Liver (tissue), 3 donors: ENCODE results near the gene ZNF579.

Experiments used
- GABPA ChIP-seq, 2 donors: IDR thresholded peaks in 1 of 2; conservative IDR thresholded peaks in 1 of 2; 2 replicates each; pipeline ENCODE4 v1.6.1; 2016; ENCODE audit warnings: antibody characterized with exemption in 2 of 2, mild to moderate bottlenecking in 1 of 2, moderate library complexity in 1 of 2
- YY1 ChIP-seq: IDR thresholded peaks from 2 replicates; pipeline ENCODE4 v1.6.1; 2016; ENCODE audit warnings: antibody characterized with exemption, mild to moderate bottlenecking
- TF ChIP-seq, protein P1 (sequence below): fragments of 150-350 bp; IDR thresholded peaks from 2 replicates; pipeline ENCODE4 v1.5.1; 2017; ENCODE audit warnings: improper control_type of control experiment, low read depth, low read length; ENCODE audit not compliant: missing input control
- TF ChIP-seq, protein P2 (sequence below): IDR thresholded peaks from 2 replicates; pipeline ENCODE4 v1.6.1; 2016; ENCODE audit warnings: antibody characterized with exemption
- donor health status: healthy.
- donor health status: healthy.

DNA sequence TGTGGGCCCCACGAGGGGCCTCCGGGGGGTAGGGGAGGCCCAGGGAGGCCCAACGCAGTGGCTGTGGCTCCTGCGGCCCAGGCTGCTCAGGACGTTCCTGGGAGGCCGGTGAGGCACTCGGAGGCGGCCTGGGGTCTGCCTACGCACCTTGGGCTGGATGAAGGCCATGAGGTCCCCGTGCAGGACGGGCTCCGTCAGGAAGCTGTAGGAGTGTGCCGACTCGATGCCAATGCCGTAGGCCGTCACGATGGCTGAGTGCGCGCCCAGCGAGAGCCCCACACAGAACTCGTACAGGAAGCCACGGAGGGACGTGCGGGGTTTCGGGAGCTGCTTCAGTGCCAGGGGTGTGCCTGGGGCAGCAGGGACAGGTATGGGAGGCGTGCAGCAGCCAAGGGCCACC lies 49.7 kb downstream of the ZNF579 start:
- no peak for TF ChIP-seq YY1
- TF ChIP-seq GABPA (IDR thresholded peaks at IDR 0.05 in 1 of 2, conservative IDR thresholded peaks at IDR 0.05 in 1 of 2), result no peak
- TF ChIP-seq, protein P1, sequence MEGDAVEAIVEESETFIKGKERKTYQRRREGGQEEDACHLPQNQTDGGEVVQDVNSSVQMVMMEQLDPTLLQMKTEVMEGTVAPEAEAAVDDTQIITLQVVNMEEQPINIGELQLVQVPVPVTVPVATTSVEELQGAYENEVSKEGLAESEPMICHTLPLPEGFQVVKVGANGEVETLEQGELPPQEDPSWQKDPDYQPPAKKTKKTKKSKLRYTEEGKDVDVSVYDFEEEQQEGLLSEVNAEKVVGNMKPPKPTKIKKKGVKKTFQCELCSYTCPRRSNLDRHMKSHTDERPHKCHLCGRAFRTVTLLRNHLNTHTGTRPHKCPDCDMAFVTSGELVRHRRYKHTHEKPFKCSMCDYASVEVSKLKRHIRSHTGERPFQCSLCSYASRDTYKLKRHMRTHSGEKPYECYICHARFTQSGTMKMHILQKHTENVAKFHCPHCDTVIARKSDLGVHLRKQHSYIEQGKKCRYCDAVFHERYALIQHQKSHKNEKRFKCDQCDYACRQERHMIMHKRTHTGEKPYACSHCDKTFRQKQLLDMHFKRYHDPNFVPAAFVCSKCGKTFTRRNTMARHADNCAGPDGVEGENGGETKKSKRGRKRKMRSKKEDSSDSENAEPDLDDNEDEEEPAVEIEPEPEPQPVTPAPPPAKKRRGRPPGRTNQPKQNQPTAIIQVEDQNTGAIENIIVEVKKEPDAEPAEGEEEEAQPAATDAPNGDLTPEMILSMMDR, result no peak
- TF ChIP-seq, protein P2, sequence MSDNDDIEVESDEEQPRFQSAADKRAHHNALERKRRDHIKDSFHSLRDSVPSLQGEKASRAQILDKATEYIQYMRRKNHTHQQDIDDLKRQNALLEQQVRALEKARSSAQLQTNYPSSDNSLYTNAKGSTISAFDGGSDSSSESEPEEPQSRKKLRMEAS, result no peak
